Measurements from ENCODE around the gene MYL7.

Gene MYL7

GRCh38 chr7:44112231-44112996, 28.7 kb downstream of the MYL7 start:
- DNase-seq (ENCODE audit: low spot score), result no peak

GRCh38 chr7:44111761-44112160, 29.4 kb downstream of the MYL7 start:
- DNase-seq (ENCODE audit: low spot score), result no peak

- DNase-seq (ENCODE audit: low spot score), result no peak
Measured at GRCh38 chr7:44110719-44111635, 30.2 kb downstream of the MYL7 start.

- DNase-seq (ENCODE audit: low spot score), result no peak
Measured at GRCh38 chr7:44109991-44110390, 31.1 kb downstream of the MYL7 start.

GRCh38 chr7:44108768-44109750, 32.1 kb downstream of the MYL7 start:
- DNase-seq (ENCODE audit: low spot score), result no peak

GRCh38 chr7:44107961-44108767, 33.0 kb downstream of the MYL7 start:
- no peak for DNase-seq (ENCODE audit: low spot score)

GRCh38 chr7:44107116-44107960, 33.8 kb downstream of the MYL7 start:
- no peak for DNase-seq (ENCODE audit: low spot score)

GRCh38 chr7:44106311-44107065, 34.6 kb downstream of the MYL7 start:
- no peak for DNase-seq (ENCODE audit: low spot score)

- no peak for DNase-seq (ENCODE audit: low spot score)
Measured at GRCh38 chr7:44105832-44106231, 35.3 kb downstream of the MYL7 start.

GRCh38 chr7:44104860-44105771, 36.0 kb downstream of the MYL7 start:
- no peak for DNase-seq (ENCODE audit: low spot score)

GRCh38 chr7:44103923-44104859, 36.9 kb downstream of the MYL7 start, which contains the start of gene AEBP1:
Gene AEBP1, plus strand, starts transcription at chr7:44104345. Its CDS starts 321 bp downstream, at chr7:44104666.
- no peak for DNase-seq (ENCODE audit: low spot score)

- no peak for DNase-seq (ENCODE audit: low spot score)
Measured at GRCh38 chr7:44103566-44103922, 37.6 kb downstream of the MYL7 start.

GRCh38 chr7:44102846-44103565, 38.1 kb downstream of the MYL7 start:
- no peak for DNase-seq (ENCODE audit: low spot score)

- DNase-seq (ENCODE audit: low spot score), result no peak
Measured at GRCh38 chr7:44101966-44102845, 38.9 kb downstream of the MYL7 start.

GRCh38 chr7:44101303-44101965, 39.7 kb downstream of the MYL7 start:
- no peak for DNase-seq (ENCODE audit: low spot score)

Data from activated CD4-positive, alpha-beta T cell treated with anti-CD3 and anti-CD28 coated beads, Interleukin-2, Interleukin-4, amounts not matched to agents 100 ng/mL and 50 ng/mL, durations not matched to agents 16 hours and 8 hours (primary cell).